ENCODE results near the gene PARVA.
A peak's percentile ranks its signal among the peaks of the same experiment; 100 is the strongest.

DNA sequence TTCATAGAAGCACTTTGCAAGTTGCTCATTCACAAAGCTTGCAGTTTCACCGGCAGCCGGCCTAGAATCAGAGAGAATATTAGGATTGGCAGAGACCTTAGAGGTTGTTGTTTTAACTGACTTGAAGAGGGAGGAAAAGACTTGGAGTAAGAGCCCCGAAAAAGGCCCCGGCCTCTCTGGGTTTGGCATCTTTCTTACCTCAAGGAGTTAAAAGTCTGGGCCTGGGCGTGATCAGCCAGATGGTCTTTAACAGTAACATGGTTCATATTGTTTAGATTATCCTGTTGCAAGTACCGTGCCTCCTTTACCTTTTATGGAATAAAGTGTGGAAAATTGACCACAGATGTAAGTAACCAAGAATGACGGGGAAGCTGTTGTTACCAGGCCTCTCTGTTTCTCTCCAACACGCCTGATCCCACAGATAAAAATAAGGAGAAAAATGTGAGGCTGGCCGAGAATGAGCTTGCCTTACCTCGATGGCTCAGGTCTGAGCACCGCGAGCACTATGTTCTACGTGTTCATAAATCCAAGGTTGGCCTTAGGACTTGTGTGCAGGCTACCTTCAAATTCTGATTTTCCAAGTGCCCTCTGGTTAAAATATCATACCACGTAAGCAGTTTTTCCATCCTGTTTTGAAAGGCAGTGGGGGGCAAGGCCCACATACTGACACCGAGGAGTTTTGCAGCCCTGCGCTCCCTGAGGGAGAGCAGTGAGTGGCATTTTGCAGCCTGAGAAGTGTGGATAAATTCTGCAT is 56.4 kb downstream of the PARVA start:
- TF ChIP-seq, protein P1, sequence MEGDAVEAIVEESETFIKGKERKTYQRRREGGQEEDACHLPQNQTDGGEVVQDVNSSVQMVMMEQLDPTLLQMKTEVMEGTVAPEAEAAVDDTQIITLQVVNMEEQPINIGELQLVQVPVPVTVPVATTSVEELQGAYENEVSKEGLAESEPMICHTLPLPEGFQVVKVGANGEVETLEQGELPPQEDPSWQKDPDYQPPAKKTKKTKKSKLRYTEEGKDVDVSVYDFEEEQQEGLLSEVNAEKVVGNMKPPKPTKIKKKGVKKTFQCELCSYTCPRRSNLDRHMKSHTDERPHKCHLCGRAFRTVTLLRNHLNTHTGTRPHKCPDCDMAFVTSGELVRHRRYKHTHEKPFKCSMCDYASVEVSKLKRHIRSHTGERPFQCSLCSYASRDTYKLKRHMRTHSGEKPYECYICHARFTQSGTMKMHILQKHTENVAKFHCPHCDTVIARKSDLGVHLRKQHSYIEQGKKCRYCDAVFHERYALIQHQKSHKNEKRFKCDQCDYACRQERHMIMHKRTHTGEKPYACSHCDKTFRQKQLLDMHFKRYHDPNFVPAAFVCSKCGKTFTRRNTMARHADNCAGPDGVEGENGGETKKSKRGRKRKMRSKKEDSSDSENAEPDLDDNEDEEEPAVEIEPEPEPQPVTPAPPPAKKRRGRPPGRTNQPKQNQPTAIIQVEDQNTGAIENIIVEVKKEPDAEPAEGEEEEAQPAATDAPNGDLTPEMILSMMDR (IDR thresholded peaks at IDR 0.05) = no peak
- TF ChIP-seq POLR2A (IDR thresholded peaks at IDR 0.05; ENCODE audit: low read depth) (no peak), POLR2AphosphoS5 (IDR thresholded peaks at IDR 0.05) (peak; percentile 61 to 70), EP300 (IDR thresholded peaks at IDR 0.05) (peak; percentile 50)

Data from esophagus muscularis mucosa (tissue), 4 donors.